HG02884 (cell line): ENCODE data around the gene SAMHD1.
"Not testable (repeated sequence)": the region's sequence is repeated elsewhere in the genome, so short reads cannot be mapped to it uniquely, and the experiment has no call there.

Experiments used
- ATAC-seq: cut with Tn5 transposase; IDR thresholded peaks from one replicate; pipeline ENCODE4 v1.9.1; 2021; ENCODE audit warnings: mild to moderate bottlenecking, moderate library complexity; ENCODE audit not compliant: unreplicated experiment

SAMHD1 gene

DNA sequence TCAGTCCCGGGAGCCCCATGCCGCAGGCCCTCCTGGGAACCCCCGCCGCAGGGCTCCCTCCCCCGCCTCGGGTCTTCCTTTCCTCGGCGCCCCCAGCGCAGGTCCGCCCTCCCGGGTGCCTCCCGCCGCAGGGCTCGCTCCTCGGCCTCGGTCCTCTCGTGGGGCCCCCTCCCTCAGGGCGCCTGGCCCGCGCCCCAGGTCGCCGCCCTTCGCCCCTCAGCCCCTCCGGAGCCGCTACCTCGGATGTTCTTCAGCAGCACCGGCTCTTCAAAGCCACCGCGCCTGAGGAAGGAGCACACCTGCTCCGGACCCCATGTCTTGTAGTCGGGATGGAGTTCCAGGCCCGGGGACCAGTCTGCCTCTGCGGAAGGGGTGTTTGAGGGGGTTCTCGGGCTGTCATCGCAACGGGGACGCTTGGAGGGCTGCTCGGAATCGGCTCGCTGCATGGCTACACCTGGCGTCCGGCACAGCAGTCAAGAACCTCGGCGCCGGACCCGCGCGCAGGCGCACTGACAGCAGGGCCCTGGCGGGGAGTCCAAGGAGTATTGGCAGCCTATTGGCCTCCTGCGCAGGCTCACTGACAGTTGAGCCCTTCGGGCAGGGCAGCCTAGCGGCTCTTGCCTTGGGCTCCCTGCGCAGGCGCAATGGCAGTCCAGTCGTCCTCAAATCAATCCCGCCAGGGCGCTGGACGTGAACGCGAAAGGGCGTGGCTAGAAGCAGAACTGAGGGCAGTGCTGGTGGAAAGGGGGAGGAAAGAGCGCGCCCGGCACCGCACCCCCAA, at the start of gene SAMHD1:
SAMHD1 (minus strand) TSS at position 511 of the 781 bp plus-strand sequence; CDS start at position 446, 65 bp downstream.
- peak; percentile 79 for ATAC-seq

DNA sequence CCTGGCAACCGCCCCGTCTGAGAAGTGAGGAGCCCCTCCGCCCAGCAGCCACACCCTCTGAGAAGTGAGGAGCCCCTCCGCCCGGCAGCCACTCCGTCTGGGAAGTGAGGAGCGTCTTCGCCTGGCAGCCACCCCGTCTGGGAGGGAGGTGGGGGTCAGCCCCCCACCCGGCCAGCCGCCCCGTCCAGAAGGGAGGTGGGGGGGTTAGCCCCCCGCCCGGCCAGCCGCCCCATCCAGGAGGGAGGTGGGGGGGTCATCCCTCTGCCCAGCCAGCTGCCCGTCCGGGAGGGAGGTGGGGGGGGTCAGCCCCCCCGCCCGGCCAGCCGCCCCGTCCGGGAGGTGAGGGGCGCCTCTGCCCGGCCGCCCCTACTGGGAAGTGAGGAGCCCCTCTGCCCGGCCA, 48.7 kb upstream of the SAMHD1 start:
- not testable (repeated sequence) for ATAC-seq

DNA sequence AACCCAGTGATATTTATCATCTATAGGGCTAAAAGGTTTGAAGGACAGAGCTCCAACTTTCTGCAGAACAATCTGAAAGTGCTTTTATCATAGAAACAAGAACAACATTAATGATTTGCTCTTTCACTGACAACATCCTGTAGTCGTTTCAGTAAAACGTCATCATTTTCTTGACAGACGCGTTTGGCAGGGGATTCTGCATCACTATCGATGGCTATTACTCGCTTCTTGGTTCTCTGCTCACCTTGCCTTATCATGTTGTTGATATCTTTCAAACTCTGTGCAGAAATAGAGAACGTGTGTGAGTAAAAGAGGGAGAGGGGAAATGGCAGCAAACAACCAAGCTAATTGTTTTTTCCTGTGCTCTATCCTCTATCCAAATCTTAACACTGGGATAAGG, 47.1 kb upstream of the SAMHD1 start:
- ATAC-seq, result no peak

DNA sequence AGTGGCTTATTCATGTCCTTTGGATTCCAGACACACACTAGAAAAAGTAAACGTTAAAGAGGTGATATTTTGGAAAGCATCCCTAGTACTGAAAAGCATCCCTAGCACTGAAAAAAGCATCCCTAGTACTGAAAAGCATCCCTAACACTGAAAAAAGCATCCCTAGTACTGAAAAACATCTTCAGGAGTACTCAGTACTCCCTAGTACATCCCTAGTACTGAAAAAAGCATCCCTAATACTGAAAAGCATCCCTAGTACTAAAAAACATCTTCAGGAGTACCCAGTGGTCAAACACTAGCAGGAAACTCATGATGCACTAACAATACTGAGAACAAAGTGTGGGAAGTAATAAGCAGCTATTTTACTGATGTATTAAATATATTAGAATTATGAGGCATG, 45.6 kb upstream of the SAMHD1 start:
- ATAC-seq, result no peak

DNA sequence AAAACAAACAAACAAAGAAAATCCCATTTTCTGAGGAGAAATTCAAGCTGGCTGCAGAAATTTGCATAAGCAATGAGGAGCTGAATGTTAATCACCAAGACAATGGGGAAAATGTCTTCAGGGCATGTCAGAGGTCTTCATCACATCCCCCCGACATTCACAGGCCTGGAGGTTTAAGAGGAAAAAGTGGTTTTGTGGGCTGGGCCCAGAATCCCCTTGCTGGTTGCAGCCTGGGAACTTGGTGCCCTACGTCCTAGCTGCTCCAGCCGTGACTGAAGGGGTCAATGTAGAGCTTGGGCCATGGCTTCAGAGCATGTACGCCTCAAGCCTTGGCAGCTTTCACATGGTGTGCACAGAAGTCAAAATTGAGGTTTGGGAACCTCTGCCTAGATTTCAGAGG, 42.7 kb upstream of the SAMHD1 start:
- not testable (repeated sequence) for ATAC-seq

DNA sequence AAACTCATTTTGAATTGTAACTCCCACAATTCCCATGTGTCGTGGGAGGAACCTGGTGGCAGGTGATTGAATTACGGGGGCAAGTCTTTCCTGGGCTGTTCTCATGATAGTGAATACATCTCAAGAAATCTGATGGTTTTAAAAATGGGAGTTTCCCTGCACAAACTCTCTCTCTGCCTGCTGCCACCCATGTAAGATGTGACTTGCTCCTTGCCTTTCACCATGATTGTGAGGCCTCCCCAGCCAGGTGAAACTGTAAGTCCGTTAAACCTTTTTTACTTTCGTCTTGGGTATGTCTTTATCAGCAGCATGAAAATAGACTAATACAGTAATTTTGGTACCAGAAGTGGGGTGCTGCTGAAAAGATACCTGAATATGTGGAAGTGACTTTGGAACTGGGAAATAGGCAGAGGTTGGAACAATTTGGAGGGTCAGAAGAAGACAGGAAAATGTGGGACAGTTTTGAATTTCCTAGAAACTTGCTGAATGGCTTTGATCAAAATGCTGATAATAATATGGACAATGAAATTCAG, 41.4 kb upstream of the SAMHD1 start:
- no peak for ATAC-seq

DNA sequence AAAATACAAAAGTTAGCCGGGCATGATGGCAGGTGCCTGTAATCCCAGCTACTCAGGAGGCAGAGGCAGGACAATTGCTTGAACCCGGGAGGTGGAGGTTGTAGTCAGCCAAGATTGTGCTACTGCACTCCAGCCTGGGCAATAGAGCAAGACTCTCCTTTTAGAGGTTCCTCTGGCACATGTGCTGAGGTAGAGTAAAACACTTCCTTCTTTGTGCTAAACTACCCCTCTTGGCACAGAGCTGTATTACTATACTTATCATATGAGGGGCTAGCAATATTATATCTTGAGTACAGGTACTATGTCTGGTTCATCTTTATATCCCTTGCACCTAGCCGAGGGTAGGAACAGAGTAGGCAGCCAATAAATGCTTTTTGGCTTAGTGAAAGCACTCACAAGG, 40.2 kb upstream of the SAMHD1 start:
- no peak for ATAC-seq

DNA sequence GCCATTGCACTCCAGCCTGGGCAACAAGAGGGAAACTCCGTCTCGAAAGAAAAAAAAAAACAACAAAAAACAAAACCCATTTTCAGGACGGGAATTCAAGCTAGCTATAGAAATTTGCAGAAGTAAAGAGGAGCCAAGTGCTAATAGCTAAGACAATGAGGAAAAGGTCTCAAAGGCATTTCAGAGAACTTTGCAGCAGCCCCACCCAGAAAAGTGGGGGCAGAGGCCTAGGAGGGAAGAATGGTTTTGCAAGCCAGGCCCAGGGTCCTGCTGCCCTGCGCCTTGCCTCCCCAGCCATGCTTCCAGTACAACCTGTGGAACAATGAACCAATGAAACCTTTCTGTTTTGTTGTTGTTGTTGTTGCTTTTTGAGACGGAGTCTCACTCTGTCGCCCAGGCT, 38.3 kb upstream of the SAMHD1 start:
- no peak for ATAC-seq

DNA sequence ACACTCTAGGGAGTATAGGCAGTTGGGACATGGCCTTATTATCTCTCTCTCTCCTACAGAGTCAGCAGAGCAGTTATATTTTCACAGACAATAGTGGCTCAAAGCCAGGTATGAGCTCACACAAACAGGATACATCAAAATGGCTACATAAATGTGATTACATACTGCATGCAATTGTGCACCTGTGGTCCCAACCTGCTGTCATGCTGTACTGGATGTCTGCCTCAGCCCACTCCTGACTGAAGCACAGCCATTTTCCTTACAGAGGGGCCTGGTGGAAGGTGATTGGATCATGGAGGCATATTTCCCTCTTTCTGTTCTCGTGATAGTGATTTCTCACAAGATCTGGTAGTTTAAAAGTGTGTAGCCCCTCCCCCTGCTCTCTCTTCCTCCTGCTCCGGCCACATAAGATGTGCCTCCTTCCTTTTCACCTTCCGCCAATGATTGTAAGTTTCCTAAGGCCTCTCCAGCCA, 37.0 kb upstream of the SAMHD1 start:
- no peak for ATAC-seq

DNA sequence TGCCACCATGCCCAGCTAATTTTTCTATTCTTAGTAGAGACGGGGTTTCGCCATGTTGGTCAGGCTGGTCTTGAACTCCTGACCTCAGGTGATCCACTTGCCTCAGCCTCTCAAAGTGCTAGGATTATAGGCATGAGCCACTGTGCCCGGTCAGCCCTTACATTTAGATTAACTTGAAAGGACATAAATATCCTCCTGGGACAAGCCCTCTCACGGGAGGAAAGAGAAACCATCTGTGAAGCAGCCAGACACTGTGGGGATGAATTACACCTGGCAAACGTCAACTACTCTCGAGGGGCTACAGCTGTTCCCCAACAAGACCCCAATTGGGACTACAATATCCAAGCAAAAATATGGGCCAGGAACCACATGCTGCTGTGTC, 32.7 kb upstream of the SAMHD1 start:
- no peak for ATAC-seq

DNA sequence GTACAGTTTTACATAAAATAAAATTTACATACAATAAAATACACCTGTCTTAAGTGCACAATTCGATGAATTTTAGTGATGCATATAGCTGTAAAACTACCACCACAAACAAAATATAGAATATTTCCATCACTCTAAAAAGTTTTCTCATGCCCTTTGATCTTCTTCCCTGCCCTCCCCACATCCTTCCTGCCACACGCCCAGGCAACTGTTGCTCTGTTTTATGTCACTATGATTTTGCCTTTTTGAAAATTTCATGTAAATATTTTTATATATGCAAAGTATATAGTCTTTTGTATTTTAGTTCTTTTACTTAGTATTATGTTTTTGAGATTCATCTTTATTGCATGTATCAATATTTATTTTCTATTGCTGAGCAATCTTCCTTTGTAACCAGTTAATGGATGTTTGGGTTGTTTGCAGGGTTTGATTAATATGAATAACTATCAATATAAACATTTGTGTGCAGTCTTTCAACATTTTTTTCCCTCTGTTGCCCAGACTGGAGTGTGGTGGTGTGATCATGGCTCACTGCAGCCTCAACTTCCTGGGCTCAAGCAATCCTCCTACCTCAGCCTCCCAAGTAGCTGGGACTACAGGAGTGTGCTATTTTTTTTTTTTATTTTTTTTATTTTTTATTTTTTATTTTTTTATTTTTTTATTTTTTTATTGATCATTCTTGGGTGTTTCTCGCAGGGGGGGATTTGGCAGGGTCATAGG, 23.8 kb upstream of the SAMHD1 start:
- ATAC-seq, result no peak

DNA sequence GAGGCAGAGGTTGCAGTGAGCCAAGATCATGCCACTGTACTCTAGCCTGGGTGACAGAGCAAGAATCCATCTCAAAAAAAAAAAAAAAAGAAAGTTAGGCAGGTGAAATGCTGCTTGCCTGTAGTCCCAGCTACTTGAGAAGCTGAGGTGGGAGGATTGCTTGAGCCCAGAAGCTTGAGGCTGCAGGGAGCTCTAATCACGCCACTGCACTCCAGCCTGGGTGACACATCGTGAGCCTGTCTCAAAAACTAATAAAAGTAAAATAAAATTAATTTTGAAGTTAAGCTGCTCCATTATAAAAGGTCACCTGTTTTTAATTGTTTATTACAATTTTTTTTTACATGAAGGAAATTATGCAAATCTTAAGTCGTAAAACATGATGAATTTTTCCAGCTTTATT, 23.2 kb upstream of the SAMHD1 start:
- no peak for ATAC-seq

DNA sequence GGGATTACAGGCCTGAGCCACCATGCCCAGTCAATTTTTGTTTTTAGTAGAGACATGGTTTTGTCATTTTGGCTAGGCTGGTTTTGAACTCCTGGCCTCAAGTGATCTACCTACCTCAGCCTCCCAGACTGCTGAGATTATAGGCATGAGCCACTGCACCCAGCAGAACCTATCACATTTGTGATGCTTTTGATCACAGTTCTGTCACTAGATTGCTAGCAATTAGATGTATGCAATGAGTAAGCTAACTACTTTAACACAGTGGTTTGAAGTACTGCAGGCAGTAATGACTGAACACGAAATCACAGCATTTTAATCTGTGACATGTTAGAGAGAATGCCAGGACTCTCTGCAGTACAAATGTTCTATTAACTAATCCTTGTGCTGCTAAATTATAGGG, 19.6 kb upstream of the SAMHD1 start:
- no peak for ATAC-seq

DNA sequence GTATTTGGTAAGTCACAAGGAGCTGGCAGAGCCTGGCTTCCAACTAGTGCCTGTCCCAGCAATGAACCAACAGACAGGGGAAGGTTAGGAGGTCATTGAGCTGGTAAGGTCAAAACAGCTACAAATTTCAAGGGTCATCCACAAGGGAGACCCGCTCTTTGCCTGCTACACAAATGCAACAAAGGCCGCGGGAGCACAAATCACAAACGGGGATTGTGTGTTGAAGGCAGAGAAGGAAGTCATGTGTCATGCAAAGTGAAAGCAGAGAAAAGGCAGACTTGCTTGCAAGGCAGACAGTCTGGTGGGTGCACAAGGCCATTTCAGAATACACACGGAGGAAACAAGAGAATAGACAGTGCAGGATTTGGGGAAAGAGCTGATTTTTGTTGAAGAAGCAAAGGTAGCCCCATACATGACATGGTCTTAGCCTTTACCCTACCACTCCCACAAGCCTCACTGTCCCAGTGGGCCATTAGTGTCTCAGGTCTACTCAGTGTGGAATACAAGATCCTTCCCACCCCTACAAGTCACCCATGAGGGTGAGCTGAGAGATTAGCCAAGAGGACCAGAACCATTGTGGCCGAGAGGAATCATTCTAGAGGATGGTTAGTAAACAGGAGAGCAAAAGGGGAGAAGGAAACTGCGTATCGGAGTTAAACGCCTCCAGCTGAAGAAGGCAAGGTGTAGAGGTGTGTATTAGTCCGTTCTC, 18.1 kb upstream of the SAMHD1 start:
- no peak for ATAC-seq

DNA sequence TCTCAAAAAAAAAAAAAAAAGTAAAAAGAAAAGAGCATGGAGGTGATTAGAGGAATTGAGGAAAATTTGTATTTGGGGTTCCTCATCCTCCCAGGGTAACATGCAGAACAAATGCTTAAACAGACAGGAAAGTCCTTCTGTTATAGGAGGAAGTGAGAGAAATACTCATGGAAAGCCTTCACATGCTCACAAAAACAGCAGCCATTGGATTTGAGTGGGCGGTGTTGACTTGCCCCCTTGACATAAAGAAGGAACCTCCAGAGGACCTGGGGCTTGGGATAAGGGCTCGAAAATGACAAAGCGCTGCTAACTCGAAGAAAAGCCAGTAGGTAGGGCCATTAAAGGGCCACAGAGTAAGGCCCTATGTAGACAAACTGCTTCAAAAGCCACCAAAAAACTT, 17.5 kb upstream of the SAMHD1 start:
- no peak for ATAC-seq

DNA sequence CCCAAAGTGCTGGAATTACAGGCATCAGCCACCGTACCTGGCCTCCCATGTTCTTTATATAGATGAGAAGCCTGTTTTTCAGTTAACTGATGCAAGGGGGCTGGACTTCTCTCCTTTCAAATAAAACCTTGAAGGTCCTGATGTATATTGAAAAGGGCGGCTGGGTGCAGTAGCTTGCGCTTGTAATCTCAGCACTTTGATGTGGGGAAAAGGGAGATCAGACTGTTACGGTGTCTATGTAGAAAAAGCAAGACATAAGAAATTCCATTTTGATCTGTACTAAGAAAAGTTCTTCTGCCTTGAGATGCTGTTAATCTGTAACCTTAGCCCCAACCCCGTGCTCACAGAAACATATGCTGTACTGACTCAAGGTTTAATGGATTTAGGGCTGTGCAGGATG, 16.1 kb upstream of the SAMHD1 start:
- ATAC-seq, result no peak

DNA sequence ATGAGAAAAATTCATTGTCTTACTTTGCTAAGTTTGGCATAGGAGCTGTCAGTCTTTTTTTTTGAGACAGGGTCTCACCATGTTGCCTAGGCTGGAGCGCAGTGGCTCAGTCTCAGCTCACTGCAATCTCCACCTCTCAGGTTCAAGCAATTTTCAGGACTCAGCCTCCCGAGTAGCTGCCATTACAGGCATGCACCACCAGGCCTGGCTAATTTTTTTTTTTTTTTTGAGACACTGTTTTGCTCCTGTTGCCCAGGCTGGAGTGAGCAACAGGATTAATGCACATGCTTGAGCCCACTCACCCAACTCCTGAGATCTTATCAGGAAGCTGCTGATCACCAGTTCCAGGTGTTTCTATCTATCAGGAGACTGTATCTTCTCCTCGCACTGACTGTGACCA, 15.5 kb upstream of the SAMHD1 start:
- not testable (repeated sequence) for ATAC-seq

DNA sequence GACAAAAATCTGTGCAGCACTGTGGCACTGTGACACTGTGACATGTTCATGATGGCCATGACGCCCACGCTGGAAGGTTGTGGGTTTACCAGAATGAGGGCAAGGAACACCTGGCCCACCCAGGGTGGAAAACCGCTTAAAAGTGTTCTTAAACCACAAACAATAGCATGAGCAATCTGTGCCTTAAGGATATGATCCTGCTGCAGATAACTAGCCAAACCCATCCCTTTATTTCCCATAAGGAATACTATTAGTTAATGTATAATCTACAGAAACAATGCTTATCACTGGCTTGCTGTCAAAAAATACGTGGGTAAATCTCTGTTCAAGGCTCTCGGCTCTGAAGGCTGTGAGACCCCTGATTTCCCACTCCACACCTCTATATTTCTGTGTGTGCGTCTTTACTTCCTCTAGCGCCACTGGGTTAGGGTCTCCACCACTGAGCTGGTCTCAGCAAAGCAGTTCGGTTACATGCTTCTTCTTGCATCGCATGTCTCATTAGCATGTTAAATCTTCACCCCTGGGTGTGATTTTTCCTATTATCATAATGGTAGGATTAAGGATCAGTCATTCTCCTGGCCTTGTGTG, 10.9 kb upstream of the SAMHD1 start:
- ATAC-seq, result not testable (repeated sequence)

DNA sequence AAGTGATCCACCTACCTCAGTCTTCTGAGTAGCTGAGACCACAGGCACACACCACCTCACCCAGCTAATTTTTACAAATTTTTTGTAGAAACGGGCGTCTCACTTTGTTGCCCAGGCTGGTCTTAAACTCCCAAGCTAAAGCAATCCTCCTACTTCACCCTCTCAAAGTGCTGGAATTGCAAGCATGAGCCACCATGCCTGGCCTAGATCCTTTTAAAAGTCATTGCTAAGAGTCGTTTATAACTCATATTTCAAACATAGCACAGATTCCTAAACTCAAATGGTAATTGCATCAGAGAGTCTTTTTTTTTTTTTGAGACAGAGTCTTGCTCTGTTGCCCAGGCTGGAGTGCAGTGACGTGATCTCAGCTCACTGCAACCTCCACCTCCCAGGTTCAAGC, 7.7 kb upstream of the SAMHD1 start:
- ATAC-seq, result no peak

DNA sequence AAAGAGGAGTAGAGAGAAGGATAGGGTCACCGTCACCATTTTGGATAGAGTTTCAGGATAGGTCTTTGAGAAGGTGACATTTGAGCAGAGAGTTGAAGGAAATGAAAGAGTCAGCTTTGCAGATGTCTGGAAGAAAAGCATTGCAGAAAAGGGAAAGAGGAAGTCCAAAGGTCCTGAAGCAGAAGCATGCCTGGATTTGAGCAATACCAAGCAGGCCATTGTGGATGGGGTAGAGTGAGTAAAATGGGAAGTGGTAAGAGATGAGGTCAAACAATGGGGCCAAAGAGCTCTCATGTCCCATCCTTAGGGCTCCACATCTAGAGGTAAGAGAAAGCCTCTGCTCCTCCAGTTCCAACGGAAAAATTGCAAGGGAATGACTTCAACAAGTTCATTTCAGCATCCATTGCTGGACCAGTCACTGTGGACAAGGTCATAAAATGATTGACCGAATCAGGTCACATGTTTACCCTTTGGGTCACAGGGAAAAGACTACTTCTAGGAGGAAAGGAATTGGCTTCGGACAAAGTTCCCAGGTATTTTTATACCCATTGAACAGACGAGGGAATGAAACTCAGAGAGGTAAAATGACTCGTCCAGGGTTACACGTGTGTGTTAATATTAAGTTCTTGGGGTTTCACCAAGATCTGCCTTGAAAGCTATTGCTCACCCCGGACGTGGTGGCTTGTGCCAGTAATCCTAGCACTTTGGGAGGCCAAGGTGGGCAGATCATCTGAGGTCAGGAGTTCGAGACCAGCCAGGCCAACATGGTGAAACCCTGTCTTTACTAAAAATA, 6.6 kb upstream of the SAMHD1 start:
- no peak for ATAC-seq
